ENCODE measurements around the gene NASP. TPM values are rescaled to one million over a fixed set of nuclear protein-coding genes. Genes with fewer than 3 reads are reported as not detected.
A peak's percentile ranks its signal among the peaks of the same experiment; 100 is the strongest.

NASP gene
- total and polyA plus RNA-seq, 2 of the 13 experiments (the other 11 are each of a cell fraction or from before 2014, with no cell fraction given), result 132 to 256 TPM

- TF ChIP-seq BCL3 (CRISPR knock-in tag; IDR thresholded peaks at IDR 0.05) (no peak), ZBTB20 (CRISPR knock-in tag; IDR thresholded peaks at IDR 0.05; ENCODE audit: borderline replicate concordance, low read depth) (no peak), ZFAT (CRISPR knock-in tag; conservative IDR thresholded peaks at IDR 0.05) (no peak), FOXM1 (CRISPR knock-in tag; IDR thresholded peaks at IDR 0.05) (no peak), PREB (CRISPR knock-in tag; IDR thresholded peaks at IDR 0.05) (no peak), CREB1 (IDR thresholded peaks at IDR 0.05) (no peak), CREB1 (CRISPR knock-in tag; IDR thresholded peaks at IDR 0.05) (0 out of 2 replicates have a peak, but pooled peaks have one; percentile 18), ZBED4 (CRISPR knock-in tag; IDR thresholded peaks at IDR 0.05; ENCODE audit: borderline replicate concordance) (no peak), TRIM24 (CRISPR knock-in tag; IDR thresholded peaks at IDR 0.05) (no peak), AKAP8 (CRISPR knock-in tag; IDR thresholded peaks at IDR 0.05) (no peak), ZFP1 (CRISPR knock-in tag; IDR thresholded peaks at IDR 0.05) (0 out of 2 replicates have a peak, but pooled peaks have one; percentile 39), NFYB (CRISPR knock-in tag; IDR thresholded peaks at IDR 0.05) (no peak), MIXL1 (CRISPR knock-in tag; IDR thresholded peaks at IDR 0.05) (peak; percentile 37; the same call in 1 of the 2 replicates), LCORL (IDR thresholded peaks at IDR 0.05) (no peak), LCORL (CRISPR knock-in tag; IDR thresholded peaks at IDR 0.05) (no peak), POLR2A (IDR thresholded peaks at IDR 0.05; ENCODE audit: insufficient read depth in 1 of 2, low read depth in 2 of 2, low read length in 2 of 2) (peak in 1 of 2 experiments; percentile 30; a peak in 1 of 4 replicates), PCBP2 (optimal IDR thresholded peaks at IDR 0.05; ENCODE audit: low read depth, low read length, poor library complexity, severe bottlenecking) (no peak), KMT2A (CRISPR knock-in tag; IDR thresholded peaks at IDR 0.05) (0 out of 2 replicates have a peak, but pooled peaks have one; percentile 60), TCF7 (IDR thresholded peaks at IDR 0.05; ENCODE audit: low read depth) (0 out of 2 replicates have a peak, but pooled peaks have one; percentile 22), ZNF549 (CRISPR knock-in tag; IDR thresholded peaks at IDR 0.05) (no peak), ZNF674 (CRISPR knock-in tag; IDR thresholded peaks at IDR 0.05; ENCODE audit: low read depth) (no peak), MBNL3 (CRISPR knock-in tag; conservative IDR thresholded peaks at IDR 0.05) (no peak), GATAD2A (CRISPR knock-in tag; IDR thresholded peaks at IDR 0.05) (peak; percentile 89), ZSCAN25 (CRISPR knock-in tag; IDR thresholded peaks at IDR 0.05) (no peak), TEF (CRISPR knock-in tag; IDR thresholded peaks at IDR 0.05) (no peak), SIN3B (IDR thresholded peaks at IDR 0.05; ENCODE audit: low read length) (no peak), RFX1 (IDR thresholded peaks at IDR 0.05) (no peak), REXO4 (CRISPR knock-in tag; IDR thresholded peaks at IDR 0.05; ENCODE audit: borderline replicate concordance) (no peak), ZNF468 (CRISPR knock-in tag; IDR thresholded peaks at IDR 0.05) (no peak), ZNF329 (CRISPR knock-in tag; IDR thresholded peaks at IDR 0.05; ENCODE audit: low read depth) (no peak)
Measured at GRCh38 chr1:45542591-45542990, 41.2 kb upstream of the NASP start (continued).

Measured in HepG2 (cell line).